Measurements from ENCODE around the gene CHST11. TPM values are rescaled to one million over a fixed set of nuclear protein-coding genes. Genes with fewer than 3 reads are reported as not detected.

Gene CHST11
- total RNA-seq, 2 experiments from 2014 or later: 53.4 to 53.6 TPM

DNA sequence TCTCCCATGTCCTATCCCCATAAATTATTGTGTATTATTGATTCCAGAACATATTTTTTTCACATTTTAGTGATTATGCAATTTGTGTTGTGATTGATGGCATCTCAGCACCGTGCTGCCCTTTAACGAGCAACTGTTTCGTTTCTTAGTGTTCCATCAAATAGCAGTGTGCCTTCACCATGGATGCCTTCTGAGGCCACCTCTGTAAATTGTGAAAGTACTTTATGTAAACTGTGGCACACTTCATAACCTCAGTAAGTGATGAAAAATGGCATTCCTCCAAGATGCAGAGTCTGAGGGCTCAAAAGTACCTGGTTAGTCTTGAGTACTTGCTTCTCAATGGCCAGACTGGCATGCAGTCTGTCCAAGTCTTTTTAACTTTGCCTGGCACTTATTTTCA, 8.2 kb downstream of the CHST11 start:
- H3K36me3 Mint-ChIP-seq (ENCODE audit: low read depth): peaks cover 5% of the 10 kb centered on the region
- peak overlapping the region; percentile 86 for H3K27ac Mint-ChIP-seq
- Histone ChIP-seq H3K27ac (ENCODE audit: low read depth in 1 of 2, low read length in 2 of 2) (peak overlapping the region in 1 of 2 donors; percentile 14), H3K36me3 (ENCODE audit: insufficient read depth, low read length) (no peaks in the 10 kb centered on the region), H3K27me3 (ENCODE audit: control insufficient read depth in 1 of 2, insufficient read depth in 2 of 2, low read length in 2 of 2) (no peaks in the 10 kb centered on the region), H3K4me3 (ENCODE audit: low read length) (no peak overlapping the region), H3K9me3 (ENCODE audit: control insufficient read depth in 1 of 2, insufficient read depth in 1 of 2, low read length in 2 of 2) (no peaks in the 10 kb centered on the region), H3K4me1 (ENCODE audit: insufficient read depth, low read length) (peaks cover 78% of the 10 kb centered on the region)
- POLR2A ChIA-PET: interaction anchor here (2.3 kb wide), 1 partner anchor 14 kb away, joined by 10 read pairs; no protein-coding TSS in a partner anchor
- DNase-seq (no peak), ATAC-seq (ENCODE audit: poor library complexity) (no peak)
- no peak for TF ChIP-seq CTCF (IDR thresholded peaks at IDR 0.05)
- peak overlapping the region; percentile 54 for H3K4me3 Mint-ChIP-seq
- peaks cover 90% of the 10 kb centered on the region for H3K4me1 Mint-ChIP-seq (ENCODE audit: low read depth)
- no peaks in the 10 kb centered on the region for H3K9me3 Mint-ChIP-seq
- CTCF ChIA-PET: no interaction called here
- intact Hi-C loops (cut with DNase I, micrococcal nuclease): no loop called here
- H3K27me3 Mint-ChIP-seq: no peaks in the 10 kb centered on the region

DNA sequence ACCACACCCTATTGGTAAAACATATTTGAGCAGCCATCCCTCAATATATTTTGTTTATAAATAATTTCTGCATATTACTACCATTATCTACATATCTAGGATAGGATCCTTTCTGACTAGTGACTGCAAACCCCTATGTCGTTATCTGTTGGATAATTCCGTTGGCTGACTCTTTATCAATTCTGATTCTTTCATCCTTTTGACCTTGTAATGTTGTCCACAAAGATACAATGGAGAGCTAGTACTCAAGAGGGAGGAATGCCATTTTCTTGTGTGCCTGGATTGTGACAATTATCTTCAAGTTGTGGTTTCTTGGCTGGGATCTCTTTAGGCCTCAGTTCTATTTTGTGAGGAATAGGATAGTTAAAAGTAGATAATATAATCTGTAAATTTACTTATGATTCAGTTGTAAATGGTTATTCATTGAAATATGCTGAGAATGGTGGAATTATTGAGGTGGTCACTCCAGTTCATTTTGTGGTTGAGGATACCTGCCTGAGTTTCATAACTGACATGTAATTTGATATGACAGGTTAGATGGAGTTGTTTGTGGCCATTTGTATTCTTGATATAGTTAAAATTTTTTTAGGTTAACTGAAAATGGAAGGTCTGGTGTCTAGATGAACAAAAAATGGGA, 10.1 kb downstream of the CHST11 start:
- no peaks in the 10 kb centered on the region for H3K27me3 ChIP-seq (ENCODE audit: control insufficient read depth in 1 of 2, insufficient read depth in 2 of 2, low read length in 2 of 2)
- peaks cover 66% of the 10 kb centered on the region for H3K4me1 ChIP-seq (ENCODE audit: insufficient read depth, low read length)
- peaks cover 11% of the 10 kb centered on the region for H3K36me3 Mint-ChIP-seq (ENCODE audit: low read depth)
- peaks cover 88% of the 10 kb centered on the region for H3K4me1 Mint-ChIP-seq (ENCODE audit: low read depth)
- H3K9me3 ChIP-seq (ENCODE audit: control insufficient read depth in 1 of 2, insufficient read depth in 1 of 2, low read length in 2 of 2): no peaks in the 10 kb centered on the region
- no peak overlapping the region for H3K4me3 ChIP-seq (ENCODE audit: low read length)
- no peak for DNase-seq
- ChIA-PET CTCF (interaction anchor here (1.2 kb wide), 1 partner anchor 8 kb away, joined by 3 read pairs; no protein-coding TSS in a partner anchor), POLR2A (interaction anchor here (0.6 to 2.1 kb wide), 2 partner anchors 9 to 11 kb away, joined by 3 to 5 read pairs; no protein-coding TSS in a partner anchor)
- no peaks in the 10 kb centered on the region for H3K27me3 Mint-ChIP-seq
- H3K36me3 ChIP-seq (ENCODE audit: insufficient read depth, low read length): peaks cover 4% of the 10 kb centered on the region
- peak overlapping the region; percentile 52 for H3K4me3 Mint-ChIP-seq
- H3K9me3 Mint-ChIP-seq: no peaks in the 10 kb centered on the region
- H3K27ac Mint-ChIP-seq: peak overlapping the region; percentile 86
- intact Hi-C loops (cut with DNase I, micrococcal nuclease): loop anchor here in 1 of 2 experiments (2.0 kb wide), 1 partner anchor 16 kb away; no protein-coding TSS in a partner anchor
- ATAC-seq (ENCODE audit: poor library complexity): no peak
- TF ChIP-seq CTCF (IDR thresholded peaks at IDR 0.05): no peak
- H3K27ac ChIP-seq (ENCODE audit: low read depth in 1 of 2, low read length in 2 of 2): no peak overlapping the region

GRCh38 chr12:104467346-104467837, 10.6 kb downstream of the CHST11 start:
- peaks cover 90% of the 10 kb centered on the region for H3K4me1 Mint-ChIP-seq (ENCODE audit: low read depth)
- peaks cover 11% of the 10 kb centered on the region for H3K36me3 Mint-ChIP-seq (ENCODE audit: low read depth)
- Histone ChIP-seq H3K4me1 (ENCODE audit: insufficient read depth, low read length) (peaks cover 63% of the 10 kb centered on the region), H3K9me3 (ENCODE audit: control insufficient read depth in 1 of 2, insufficient read depth in 1 of 2, low read length in 2 of 2) (no peaks in the 10 kb centered on the region), H3K27ac (ENCODE audit: low read depth in 1 of 2, low read length in 2 of 2) (no peak overlapping the region), H3K27me3 (ENCODE audit: control insufficient read depth in 1 of 2, insufficient read depth in 2 of 2, low read length in 2 of 2) (no peaks in the 10 kb centered on the region), H3K4me3 (ENCODE audit: low read length) (no peak overlapping the region), H3K36me3 (ENCODE audit: insufficient read depth, low read length) (peaks cover 4% of the 10 kb centered on the region)
- H3K9me3 Mint-ChIP-seq: no peaks in the 10 kb centered on the region
- ATAC-seq (ENCODE audit: poor library complexity): no peak
- H3K27ac Mint-ChIP-seq: peak overlapping the region; percentile 86
- no peak for TF ChIP-seq CTCF (IDR thresholded peaks at IDR 0.05)
- ChIA-PET POLR2A (interaction anchor here (0.6 to 2.1 kb wide), 3 partner anchors 10 to 231 kb away, joined by 3 to 5 read pairs (median 4); no protein-coding TSS in a partner anchor), CTCF (interaction anchor here (0.7 to 1.2 kb wide), 3 partner anchors 9 to 252 kb away, joined by 3 to 4 read pairs (median 3); no protein-coding TSS in a partner anchor)
- H3K4me3 Mint-ChIP-seq: peak overlapping the region; percentile 39
- intact Hi-C loops (cut with DNase I, micrococcal nuclease): loop anchor here in 1 of 2 experiments (2.0 kb wide), 1 partner anchor 15 kb away; no protein-coding TSS in a partner anchor
- no peaks in the 10 kb centered on the region for H3K27me3 Mint-ChIP-seq
- no peak for DNase-seq

Data from CD4-positive, alpha-beta T cell (primary cell).